RWPE1 (cell line): ENCODE results near the gene SDS.

Experiments
- CTCF ChIA-PET: fragments of 350-600 bp; sonication (Branson Sonifier 250); formaldehyde crosslinking; extraction: SDS; loops from one replicate; lab custom pipeline; 2021; lab: Yijun Ruan, JAX
- POLR2A ChIA-PET: fragments of 400-600 bp; formaldehyde crosslinking; extraction: SDS; loops from one replicate; lab custom pipeline; 2020; ENCODE audit warnings: antibody characterized with exemption; ENCODE audit not compliant: low non-redundant PET; lab: Yijun Ruan, JAX
- DNase-seq: peaks from one replicate; pipeline ENCODE4 v3.0.0; 2012; ENCODE audit warnings: low spot score
- H3K27ac ChIP-seq: fragments of 450-650 bp; 2 replicates; pipeline ENCODE4 v1.5.1; 2017
- TF ChIP-seq, protein P1 (sequence below): fragments of 450-650 bp; conservative IDR thresholded peaks from 2 replicates; pipeline ENCODE4 v1.5.1; 2017; ENCODE audit warnings: low read depth, mild to moderate bottlenecking

Gene SDS

DNA sequence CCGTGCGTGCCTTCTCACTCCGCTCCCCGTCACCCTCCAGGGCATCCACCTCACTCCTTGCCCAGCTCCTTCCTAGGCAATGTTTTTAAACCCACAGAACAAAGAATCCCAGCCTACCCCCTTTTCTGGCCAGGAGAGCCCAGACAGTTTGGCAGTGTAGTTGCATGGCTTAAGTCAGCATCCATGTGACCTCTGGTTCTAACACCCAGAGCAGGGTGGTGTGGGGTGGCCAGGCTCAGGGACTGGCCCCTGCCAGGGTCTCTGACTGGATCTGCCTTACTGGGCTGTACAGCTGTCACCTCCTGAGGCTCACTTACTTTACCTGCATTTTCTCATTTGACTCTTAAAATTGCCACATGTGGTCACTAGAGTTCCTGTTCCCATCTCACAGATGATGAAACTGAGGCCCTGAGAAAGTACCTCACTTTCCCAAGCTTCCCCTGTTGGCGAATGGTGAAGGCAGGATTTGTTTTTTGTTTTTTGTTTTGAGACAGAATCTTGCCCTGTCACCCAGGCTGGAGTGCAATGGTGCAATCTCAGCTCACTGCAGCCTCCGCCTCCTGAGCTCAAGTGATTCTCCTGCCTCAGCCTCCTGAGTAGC is 18.3 kb downstream of the SDS start:
- CTCF ChIA-PET, result no interaction called here
- H3K27ac ChIP-seq, result no peak overlapping the region
- POLR2A ChIA-PET, result no interaction called here
- TF ChIP-seq, protein P1, sequence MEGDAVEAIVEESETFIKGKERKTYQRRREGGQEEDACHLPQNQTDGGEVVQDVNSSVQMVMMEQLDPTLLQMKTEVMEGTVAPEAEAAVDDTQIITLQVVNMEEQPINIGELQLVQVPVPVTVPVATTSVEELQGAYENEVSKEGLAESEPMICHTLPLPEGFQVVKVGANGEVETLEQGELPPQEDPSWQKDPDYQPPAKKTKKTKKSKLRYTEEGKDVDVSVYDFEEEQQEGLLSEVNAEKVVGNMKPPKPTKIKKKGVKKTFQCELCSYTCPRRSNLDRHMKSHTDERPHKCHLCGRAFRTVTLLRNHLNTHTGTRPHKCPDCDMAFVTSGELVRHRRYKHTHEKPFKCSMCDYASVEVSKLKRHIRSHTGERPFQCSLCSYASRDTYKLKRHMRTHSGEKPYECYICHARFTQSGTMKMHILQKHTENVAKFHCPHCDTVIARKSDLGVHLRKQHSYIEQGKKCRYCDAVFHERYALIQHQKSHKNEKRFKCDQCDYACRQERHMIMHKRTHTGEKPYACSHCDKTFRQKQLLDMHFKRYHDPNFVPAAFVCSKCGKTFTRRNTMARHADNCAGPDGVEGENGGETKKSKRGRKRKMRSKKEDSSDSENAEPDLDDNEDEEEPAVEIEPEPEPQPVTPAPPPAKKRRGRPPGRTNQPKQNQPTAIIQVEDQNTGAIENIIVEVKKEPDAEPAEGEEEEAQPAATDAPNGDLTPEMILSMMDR, result no peak
- no peak for DNase-seq

DNA sequence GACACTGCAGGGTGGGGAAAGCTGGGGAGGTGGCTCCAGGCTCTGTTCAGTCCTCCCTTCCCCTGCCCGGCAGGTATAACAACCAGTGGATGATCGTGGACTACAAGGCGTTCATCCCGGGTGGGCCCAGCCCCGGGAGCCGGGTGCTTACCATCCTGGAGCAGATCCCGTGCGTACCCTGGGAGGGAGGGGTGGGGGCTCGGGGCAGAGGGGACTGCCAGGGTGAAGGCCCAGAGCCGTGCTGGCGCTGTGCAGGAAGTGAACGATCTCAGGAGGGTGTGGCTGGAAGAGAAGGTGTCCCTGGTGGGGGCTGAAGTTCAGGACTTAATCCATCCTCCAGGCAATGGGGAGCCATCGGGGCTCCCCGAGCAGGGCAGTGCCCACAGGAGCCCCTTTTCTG is 18.9 kb downstream of the SDS start:
- no peak overlapping the region for H3K27ac ChIP-seq
- no peak for DNase-seq
- TF ChIP-seq, protein P1, result no peak
- ChIA-PET CTCF (no interaction called here), POLR2A (no interaction called here)

DNA sequence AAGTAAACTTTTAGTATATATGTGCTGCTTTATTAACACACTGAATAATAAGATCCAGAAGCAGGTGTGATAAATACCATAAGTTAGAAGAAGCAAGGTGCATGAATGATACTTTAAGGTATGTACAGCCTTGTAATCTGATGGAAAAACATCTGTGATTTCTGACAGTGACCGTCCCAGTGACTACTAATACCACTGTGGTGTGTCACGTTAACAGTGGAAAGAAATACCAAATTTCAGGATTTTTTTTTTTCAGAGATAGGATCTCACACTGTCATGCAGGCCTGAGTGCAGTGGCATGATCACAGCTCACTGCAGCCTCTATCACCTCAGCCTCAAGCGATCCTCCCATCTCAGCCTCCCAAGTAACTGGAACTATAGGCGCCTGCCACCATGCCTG is 21.5 kb downstream of the SDS start:
- H3K27ac ChIP-seq, result no peak overlapping the region
- ChIA-PET CTCF (no interaction called here), POLR2A (no interaction called here)
- TF ChIP-seq, protein P1, result no peak
- DNase-seq, result no peak

DNA sequence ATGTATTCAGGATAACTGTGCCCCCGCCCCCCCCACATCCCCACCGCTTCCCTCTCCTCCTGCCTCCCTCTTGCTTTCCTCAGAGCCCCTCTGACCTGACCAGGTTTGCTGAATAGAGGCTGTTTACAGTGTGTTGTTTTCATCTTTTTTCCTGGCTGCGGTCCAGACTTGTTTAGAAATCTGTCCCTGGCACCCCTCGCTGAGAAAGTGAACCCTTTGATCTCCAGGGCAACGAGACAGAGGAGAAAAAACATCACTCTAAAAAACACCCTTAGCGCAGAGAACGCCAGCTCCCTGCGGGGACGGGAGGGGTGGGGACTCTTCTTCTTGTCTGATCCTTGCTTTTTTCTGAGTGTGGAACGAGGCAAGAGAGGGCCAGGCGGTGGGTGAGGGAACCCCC is 22.5 kb downstream of the SDS start:
- H3K27ac ChIP-seq, result no peak overlapping the region
- DNase-seq, result no peak
- TF ChIP-seq, protein P1, result no peak
- ChIA-PET POLR2A (no interaction called here), CTCF (no interaction called here)

DNA sequence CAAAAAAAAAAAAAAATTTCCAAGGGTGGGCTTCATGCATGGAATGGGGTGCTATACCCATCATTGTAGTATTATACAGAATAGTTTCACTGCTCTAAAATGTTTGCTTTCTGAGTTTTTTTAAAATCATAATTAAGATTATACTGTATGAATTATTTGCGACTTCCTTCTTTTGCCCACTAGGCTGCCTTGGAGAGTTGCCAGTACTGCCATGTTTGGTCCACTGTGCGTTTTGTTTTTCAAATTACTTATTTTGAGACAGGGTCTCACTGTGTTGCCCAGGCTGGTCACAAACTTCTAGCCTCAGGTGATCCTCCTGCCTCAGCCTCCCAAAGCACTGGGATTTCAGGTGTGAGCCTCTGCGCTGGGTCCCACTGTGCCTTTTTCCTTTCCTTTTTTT is 25.4 kb downstream of the SDS start:
- no peak for DNase-seq
- POLR2A ChIA-PET, result no interaction called here

DNA sequence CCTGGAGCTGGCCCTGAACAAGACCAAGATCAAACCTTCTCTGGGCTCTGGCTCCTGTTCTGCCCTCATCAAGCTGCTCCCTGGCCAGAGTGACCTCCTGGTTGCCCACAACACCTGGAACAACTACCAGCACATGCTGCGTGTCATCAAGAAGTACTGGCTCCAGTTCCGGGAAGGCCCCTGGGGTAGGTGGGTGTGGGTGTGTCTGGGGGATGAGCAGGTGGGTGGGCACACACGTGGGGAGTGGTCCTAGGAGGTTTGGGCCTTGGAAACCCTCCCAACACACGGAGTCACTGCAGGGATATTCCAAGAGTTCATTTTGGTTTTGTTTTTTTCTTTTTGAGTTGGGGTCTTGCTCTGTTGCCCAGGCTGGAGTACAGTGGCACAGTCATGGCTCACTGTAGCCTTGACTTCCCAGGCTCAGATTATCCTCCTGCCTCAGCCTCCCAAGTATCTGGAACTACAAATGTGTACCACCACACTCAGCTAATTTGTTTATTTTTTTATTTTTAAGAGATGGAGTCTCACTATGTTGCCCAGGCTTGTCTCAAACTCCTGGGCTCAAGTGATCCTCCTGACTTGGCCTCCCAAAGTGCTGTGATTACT is 28.8 kb downstream of the SDS start:
- ChIA-PET CTCF (no interaction called here), POLR2A (no interaction called here)
- TF ChIP-seq, protein P1, result no peak
- no peak overlapping the region for H3K27ac ChIP-seq
- no peak for DNase-seq

More for the DNA sequence above, 25.4 kb downstream of the SDS start:
- H3K27ac ChIP-seq, result no peak overlapping the region
- CTCF ChIA-PET, result no interaction called here
- TF ChIP-seq, protein P1, result no peak
